ENCODE measurements around the gene FRG2C. TPM values are rescaled to one million over a fixed set of nuclear protein-coding genes. Genes with fewer than 3 reads are reported as not detected.
"Not testable (repeated sequence)": the region's sequence is repeated elsewhere in the genome, so short reads cannot be mapped to it uniquely, and the experiment has no call there.

Gene FRG2C
- polyA plus RNA-seq, 3 donors from 2014 or later: not detected

DNA sequence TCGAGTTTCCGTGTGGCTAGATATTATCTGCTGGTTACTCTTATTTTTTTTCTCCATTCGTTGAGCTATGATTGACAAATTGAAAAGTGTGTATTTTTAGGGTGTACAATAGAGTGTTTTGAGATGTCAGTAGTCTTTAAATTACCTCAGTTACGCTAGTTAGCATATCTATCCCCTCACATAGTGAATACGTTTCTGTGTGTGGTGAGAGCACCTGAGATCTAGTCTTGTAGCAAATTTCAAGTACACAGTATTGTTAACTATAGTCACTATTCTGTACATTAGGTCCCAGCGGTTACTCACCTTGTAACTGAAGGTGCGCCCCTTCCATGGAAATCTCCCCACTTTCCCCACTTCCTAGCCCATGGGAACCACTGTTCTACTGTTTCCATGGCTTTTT is 8.2 kb upstream of the FRG2C start:
- not testable (repeated sequence) for H3K27me3 Mint-ChIP-seq (ENCODE audit: low read depth in 3 of 3); DNase-seq; H3K4me3 Mint-ChIP-seq; H3K4me1 Mint-ChIP-seq; H3K27ac Mint-ChIP-seq; H3K36me3 Mint-ChIP-seq
- peaks cover 0 to 11% (median 4%) of the 10 kb centered on the region in 6 donors for H3K9me3 Mint-ChIP-seq

DNA sequence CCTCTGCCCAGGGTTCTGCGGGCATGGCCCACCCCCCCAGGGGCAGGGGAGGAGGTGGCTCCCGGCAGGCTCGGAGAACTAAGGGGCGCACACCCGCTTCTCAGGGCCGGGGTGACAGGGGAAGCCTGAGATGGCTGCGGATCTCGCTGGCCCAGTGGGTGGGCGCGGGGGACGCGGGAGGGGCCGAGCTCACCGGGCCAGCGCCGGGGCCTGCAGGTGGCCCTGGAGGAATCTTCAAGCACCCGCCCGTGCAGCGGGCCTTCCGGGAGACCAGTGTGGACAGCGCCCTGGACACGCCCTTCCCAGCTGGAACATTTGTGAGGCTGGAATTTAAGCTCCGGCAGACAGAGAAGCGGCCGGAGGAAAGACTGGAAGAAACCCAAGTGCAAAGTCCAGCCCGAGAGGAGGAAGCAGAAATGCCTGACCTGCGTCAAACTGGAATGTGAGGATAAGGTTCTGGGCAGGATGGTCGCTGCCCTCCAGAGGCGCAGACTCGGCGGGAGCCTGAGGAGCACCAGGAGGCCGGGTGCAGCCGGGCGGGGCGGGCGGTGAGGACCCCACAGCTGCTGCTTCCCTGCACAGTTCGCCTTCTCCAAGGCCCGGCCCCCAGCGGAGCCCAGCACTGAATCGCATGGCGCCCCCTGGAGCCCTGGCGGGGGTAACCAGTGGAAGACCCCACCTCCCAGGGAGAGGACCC is 5.6 kb upstream of the FRG2C start:
- H3K9me3 Mint-ChIP-seq: peaks cover 0 to 16% (median 5%) of the 10 kb centered on the region in 6 donors
- not testable (repeated sequence) for H3K36me3 Mint-ChIP-seq; H3K27ac Mint-ChIP-seq; H3K27me3 Mint-ChIP-seq (ENCODE audit: low read depth in 3 of 3); H3K4me1 Mint-ChIP-seq; DNase-seq
- peak overlapping the region in 4 of 5 donors; percentile 4 to 56 (median 36) for H3K4me3 Mint-ChIP-seq

DNA sequence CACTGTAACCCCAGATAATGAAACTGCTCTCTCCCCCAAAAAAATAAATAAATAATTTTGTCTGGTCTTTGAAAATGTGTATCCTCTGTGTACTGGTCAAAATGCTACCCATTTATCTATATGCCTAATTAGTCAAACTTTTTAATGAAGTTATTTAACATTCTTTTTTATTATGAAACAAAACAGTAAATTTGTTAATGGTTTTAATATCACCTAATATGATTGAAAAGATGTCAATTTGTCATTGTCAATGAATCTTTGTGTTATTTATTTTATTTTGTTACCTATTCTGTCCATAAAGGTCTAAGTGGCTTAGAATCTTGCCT is 5.1 kb upstream of the FRG2C start:
- not testable (repeated sequence) for DNase-seq; H3K27ac Mint-ChIP-seq; H3K36me3 Mint-ChIP-seq; H3K27me3 Mint-ChIP-seq (ENCODE audit: low read depth in 3 of 3); H3K4me1 Mint-ChIP-seq
- H3K4me3 Mint-ChIP-seq: peak overlapping the region in 3 of 5 donors; percentile 6 to 48 (median 25)
- peaks cover 0 to 20% (median 7%) of the 10 kb centered on the region in 6 donors for H3K9me3 Mint-ChIP-seq

DNA sequence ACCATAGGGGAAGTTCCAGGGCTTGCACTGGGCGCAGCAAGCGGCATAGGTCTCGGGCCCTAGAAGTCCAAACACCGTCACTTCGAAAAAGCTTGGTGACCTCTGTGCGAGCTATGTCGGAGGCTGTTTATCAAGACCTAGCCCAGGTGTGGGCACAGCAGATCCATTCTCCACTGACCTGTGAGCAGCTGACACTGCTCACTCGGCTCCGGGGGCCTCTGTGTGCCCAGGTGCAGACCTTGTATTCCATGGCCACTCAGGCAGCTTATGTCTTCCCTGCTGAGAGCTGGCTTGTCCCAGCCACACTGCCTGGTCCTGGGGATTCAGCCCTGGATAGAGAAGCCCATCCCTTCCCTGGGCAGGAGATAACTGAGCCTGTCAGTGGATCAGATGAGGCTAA is 1.5 kb downstream of the FRG2C start:
- H3K4me1 Mint-ChIP-seq, DNase-seq, H3K27ac Mint-ChIP-seq, H3K4me3 Mint-ChIP-seq: not testable (repeated sequence)
- H3K9me3 Mint-ChIP-seq: peaks cover 10 to 51% (median 39%) of the 10 kb centered on the region in 6 donors
- H3K36me3 Mint-ChIP-seq: peaks cover 4 to 12% (median 5%) of the 10 kb centered on the region in 3 donors
- peaks cover 14 to 18% (median 17%) of the 10 kb centered on the region in 3 donors for H3K27me3 Mint-ChIP-seq (ENCODE audit: low read depth in 3 of 3)

DNA sequence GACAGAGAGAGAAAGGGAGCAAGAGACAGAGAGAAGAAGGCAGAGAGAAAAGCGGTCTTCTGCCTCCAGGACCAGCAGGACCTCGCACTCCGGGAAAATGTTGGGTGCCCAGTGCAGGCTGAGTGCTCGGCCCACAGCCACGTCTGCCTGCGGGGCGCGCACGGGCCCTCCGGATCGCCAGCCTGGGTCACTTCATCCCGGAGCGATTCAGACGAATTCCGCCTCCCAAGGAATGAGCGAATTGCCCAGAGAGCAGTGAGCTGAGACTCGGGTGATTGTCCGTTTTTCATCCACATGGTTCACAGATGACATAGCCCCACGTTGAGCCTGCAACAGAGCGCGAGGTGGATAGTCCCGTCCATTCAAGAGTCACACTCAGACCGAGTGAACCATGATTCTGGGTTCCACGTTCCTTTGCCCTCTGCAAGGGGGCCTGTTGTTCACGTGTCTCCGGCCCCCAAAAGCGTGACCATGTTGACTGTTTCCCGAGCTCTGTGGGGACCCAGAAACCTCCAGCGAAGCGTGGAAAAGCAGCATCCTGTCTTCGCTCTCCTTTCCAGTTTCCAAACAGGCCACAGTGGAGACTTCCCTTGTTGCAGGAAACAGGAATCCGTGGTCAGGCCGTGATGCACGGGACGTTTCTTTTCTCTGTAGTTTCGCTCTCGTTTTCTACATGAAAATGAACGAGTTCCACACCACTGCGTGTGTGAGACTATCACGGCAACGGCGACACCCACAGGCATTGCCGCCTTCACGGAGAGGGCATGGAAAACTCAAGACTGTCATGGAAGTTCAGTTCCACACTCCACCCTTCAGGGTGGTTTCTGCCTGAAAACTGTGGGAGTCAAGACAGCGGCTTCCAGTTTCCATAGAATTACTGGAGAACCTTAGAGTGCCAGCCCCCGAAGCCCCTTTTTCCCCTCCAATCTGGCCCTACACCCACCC is 3.9 kb downstream of the FRG2C start:
- H3K27ac Mint-ChIP-seq, DNase-seq, H3K4me1 Mint-ChIP-seq: not testable (repeated sequence)
- peaks cover 11 to 70% (median 52%) of the 10 kb centered on the region in 6 donors for H3K9me3 Mint-ChIP-seq
- peaks cover 4 to 19% (median 11%) of the 10 kb centered on the region in 3 donors for H3K36me3 Mint-ChIP-seq
- peak overlapping the region in 2 of 5 donors; percentile 43 to 48 for H3K4me3 Mint-ChIP-seq
- H3K27me3 Mint-ChIP-seq (ENCODE audit: low read depth in 3 of 3): peaks cover 26 to 32% (median 30%) of the 10 kb centered on the region in 3 donors

DNA sequence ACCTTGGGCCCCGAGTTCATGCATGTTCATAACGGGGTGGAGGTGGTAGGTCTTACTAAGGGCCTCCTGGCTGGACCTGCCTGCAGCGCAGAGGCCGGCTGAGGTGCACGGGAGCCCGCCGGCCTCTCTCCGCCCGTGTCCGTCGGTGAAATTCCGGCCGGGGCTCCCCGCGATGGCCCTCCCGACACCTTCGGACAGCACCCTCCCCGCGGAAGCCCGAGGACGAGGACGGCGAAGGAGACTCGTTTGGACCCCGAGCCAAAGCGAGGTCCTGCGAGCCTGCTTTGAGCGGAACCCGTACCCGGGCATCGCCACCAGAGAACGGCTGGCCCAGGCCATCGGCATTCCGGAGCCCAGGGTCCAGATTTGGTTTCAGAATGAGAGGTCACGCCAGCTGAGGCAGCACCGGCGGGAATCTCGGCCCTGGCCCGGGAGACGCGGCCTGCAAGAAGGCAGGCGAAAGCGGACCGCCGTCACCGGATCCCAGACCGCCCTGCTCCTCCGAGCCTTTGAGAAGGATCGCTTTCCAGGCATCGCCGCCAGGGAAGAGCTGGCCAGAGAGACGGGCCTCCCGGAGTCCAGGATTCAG is 4.7 kb downstream of the FRG2C start:
- Mint-ChIP-seq H3K36me3 (peaks cover 4 to 22% (median 11%) of the 10 kb centered on the region in 3 donors), H3K9me3 (peaks cover 15 to 76% (median 58%) of the 10 kb centered on the region in 6 donors), H3K27me3 (ENCODE audit: low read depth in 3 of 3) (peaks cover 26 to 36% (median 34%) of the 10 kb centered on the region in 3 donors), H3K4me3 (peak overlapping the region in 1 of 5 donors; percentile 0)
- H3K4me1 Mint-ChIP-seq, H3K27ac Mint-ChIP-seq: not testable (repeated sequence)
- DNase-seq: peak in 1 of 3 donors; percentile 19

DNA sequence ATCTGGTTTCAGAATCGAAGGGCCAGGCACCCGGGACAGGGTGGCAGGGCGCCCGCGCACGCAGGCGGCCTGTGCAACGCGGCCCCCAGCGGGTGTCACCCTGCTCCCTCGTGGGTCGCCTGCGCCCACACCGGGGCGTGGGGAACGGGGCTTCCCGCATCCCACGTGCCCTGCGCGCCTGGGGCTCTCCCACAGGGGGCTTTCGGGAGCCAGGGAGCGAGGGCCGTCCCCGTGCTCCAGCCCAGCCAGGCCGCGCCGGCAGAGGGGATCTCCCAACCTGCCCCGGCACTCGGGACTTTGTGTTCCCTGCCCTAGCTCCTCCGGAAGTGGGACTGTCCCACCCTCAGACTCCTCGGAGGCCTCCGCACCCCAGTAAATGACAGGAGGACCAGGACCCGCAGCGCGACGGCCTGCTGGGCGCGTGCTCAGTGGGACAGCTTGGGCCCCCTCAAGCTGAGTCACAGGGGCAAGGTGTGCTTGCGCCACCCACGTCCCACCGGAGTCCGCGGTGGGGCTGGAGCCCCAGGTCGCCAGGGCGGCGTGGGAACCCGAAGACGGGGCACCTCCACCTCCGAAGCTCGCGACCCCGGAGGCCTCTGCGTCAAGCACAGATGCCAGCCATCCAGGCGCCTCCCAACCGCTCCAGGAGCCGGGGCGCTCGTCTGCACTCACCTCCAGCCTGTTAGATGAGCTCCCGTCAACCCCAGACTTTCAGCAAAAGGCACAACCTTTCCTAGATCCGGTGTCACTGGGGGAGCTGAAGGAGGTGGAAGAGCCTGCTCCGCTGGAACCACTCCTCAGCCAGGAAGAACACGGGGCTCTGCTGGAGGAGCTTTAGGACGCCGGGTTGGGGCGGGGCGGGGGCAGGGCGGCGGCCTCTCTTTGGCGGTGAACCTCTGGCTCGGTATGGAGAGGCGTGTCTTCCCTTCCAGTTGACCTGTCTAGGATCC is 5.5 kb downstream of the FRG2C start:
- Mint-ChIP-seq H3K9me3 (peaks cover 20 to 76% (median 55%) of the 10 kb centered on the region in 6 donors), H3K4me3 (peak overlapping the region in 1 of 5 donors; percentile 0), H3K27me3 (ENCODE audit: low read depth in 3 of 3) (peaks cover 22 to 36% (median 34%) of the 10 kb centered on the region in 3 donors), H3K36me3 (peaks cover 4 to 22% (median 11%) of the 10 kb centered on the region in 3 donors)
- not testable (repeated sequence) for H3K4me1 Mint-ChIP-seq, H3K27ac Mint-ChIP-seq
- peak in 1 of 3 donors; percentile 3 for DNase-seq

DNA sequence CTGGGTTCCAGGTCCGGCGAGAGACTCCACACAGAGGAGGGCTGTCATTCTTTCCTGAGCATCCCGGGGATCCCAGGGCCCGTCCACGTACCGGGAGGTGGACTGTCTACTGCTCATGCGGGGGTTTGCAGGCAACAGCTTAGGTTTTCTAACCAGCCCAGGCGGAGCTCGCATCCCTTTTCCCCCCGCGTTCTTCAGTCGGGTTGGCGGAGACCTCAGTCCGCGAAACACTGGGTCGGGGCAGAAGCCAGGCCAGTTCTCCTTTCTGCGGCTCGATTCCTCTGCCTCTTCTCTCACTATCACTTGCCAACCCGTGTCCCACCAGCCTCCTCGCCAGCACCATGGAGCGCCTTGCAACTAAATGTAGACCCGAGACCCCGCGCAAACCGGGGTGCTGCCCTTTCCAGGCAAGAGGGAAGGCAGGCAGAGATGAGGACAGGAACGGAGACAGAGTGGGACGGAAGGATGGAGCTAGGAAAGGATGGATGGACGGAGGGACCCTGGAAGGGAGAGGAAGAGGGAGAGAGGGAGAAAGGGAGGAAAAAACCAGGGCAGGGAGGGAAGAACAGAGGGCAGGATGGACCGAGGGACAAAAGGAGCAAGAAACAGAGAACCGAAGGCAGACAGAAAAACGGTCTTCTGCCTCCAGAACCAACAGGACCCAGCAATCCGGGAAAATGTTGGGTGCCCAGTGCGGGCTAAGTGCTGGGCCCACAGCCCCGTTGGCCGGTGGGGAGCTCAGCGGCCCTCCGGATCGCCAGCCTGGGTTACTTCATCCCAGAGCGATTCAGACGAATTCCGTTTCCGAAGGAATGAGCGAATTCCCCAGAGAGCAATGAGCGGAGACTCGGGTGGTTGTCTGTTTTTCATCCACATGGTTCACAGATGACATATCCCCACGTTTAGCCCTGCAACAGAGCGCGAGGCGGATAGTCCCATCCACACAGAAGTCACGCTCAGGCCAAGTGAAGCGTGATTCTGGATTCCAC is 6.5 kb downstream of the FRG2C start:
- peak overlapping the region in 2 of 5 donors; percentile 36 to 48 for H3K4me3 Mint-ChIP-seq
- not testable (repeated sequence) for H3K27ac Mint-ChIP-seq, DNase-seq, H3K4me1 Mint-ChIP-seq
- peaks cover 4 to 22% (median 11%) of the 10 kb centered on the region in 3 donors for H3K36me3 Mint-ChIP-seq
- peaks cover 19 to 36% (median 34%) of the 10 kb centered on the region in 3 donors for H3K27me3 Mint-ChIP-seq (ENCODE audit: low read depth in 3 of 3)
- H3K9me3 Mint-ChIP-seq: peaks cover 20 to 83% (median 57%) of the 10 kb centered on the region in 6 donors

DNA sequence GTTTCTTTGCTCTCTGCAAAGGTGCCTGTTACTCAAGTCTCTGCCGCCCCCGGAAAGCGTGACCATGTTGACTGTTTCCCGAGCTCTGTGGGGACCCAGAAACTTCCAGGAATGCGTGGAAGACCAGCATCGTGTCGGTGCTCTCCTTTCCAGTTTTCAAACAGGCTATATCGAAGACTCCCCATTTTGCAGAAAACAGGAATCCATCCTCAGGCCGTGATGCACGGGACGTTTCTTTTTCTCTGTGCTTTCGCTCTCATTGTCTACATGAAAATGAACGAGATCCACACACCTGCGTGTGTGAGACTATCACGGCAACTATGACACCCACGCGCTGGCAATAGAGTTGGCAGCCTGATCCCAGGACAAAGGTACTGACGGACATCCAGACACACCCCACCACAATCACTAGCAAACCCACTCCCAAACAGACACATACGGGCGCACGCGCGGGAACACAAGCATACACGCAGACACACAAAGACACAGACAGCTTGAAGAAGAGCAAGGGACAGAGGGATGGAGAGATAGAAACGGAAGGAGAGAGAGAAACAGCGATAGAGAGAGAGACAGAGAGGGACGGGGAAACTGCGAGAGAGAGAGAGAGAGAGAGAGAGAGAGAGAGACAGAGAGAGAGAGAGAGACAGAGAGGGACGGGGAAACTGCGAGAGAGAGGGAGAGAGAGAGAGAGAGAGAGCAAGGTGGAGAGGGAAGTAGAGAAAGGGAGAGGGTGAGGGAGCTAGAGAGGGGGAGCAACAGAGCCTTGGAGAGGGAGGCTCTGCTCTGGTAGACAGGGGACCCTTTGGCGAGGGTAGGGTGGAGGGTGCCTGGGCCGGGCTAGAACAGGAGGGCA is 7.4 kb downstream of the FRG2C start:
- H3K27ac Mint-ChIP-seq: not testable (repeated sequence)
- H3K9me3 Mint-ChIP-seq: peaks cover 20 to 89% (median 57%) of the 10 kb centered on the region in 6 donors
- H3K4me3 Mint-ChIP-seq: peak overlapping the region in 4 of 5 donors; percentile 18 to 65 (median 42)

DNA sequence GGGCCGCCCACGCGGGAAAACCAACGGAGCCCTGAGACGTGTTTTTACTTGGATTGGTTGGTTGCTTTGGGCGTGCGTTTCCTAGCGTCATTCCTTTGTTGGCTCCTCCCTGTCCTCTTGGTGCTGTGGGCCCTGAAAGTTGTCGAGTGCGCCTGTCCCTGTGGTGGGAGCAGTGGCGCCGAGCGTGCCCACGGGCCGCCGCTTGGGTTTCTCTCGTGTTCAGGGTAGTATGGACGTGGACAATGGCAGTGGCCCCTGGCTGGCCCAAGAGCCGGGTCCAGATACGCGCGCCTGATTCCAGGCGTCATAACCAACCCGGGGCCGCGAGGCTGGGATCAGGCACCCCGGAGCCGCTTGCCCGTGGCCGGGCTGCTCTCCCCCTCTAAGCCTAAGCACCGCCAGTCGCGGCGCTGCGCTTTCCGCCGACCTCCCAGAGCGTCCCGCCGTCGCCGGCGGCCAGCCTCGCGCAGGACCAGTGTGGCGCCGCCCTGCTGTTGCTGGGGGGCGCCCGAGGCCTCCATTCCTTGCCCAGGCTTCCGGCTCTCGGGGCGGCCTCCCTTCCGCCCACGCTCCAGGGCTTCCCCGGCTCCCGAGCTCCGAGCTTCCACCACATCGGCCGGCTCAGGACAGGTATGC is 8.1 kb downstream of the FRG2C start:
- not testable (repeated sequence) for DNase-seq, H3K4me1 Mint-ChIP-seq, H3K27ac Mint-ChIP-seq
- H3K4me3 Mint-ChIP-seq: peak overlapping the region in 1 of 5 donors; percentile 48
- peaks cover 20 to 87% (median 55%) of the 10 kb centered on the region in 6 donors for H3K9me3 Mint-ChIP-seq
- peaks cover 17 to 36% (median 32%) of the 10 kb centered on the region in 3 donors for H3K27me3 Mint-ChIP-seq (ENCODE audit: low read depth in 3 of 3)
- peaks cover 4 to 22% (median 11%) of the 10 kb centered on the region in 3 donors for H3K36me3 Mint-ChIP-seq

More for the DNA sequence above, 7.4 kb downstream of the FRG2C start:
- H3K4me1 Mint-ChIP-seq, DNase-seq: not testable (repeated sequence)
- Mint-ChIP-seq H3K36me3 (peaks cover 4 to 22% (median 11%) of the 10 kb centered on the region in 3 donors), H3K27me3 (ENCODE audit: low read depth in 3 of 3) (peaks cover 19 to 36% (median 34%) of the 10 kb centered on the region in 3 donors)

DNA sequence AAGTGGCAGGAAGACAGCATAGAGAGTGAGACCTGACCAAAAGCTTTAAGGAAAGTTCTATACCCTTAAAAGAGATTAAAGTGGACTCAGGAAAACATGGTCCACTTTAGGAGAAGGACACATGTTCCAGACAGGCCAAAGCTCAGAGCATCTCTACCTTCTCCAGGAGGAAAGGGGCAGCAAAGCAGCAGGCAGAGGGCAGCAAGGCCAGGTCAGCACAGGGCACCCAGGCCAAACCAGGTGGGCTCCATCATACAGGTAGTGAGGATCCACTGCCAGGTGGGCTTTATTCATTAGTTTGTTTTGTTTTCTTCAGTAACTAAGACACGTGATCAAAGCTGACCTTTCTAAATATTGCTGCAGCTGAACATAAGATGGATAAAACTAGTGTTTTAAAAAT is 19.8 kb downstream of the FRG2C start:
- H3K27ac Mint-ChIP-seq; H3K27me3 Mint-ChIP-seq (ENCODE audit: low read depth in 3 of 3); H3K36me3 Mint-ChIP-seq: not testable (repeated sequence)

More for the DNA sequence above, 19.8 kb downstream of the FRG2C start:
- not testable (repeated sequence) for H3K4me3 Mint-ChIP-seq, H3K4me1 Mint-ChIP-seq, DNase-seq
- peaks cover 3 to 29% (median 21%) of the 10 kb centered on the region in 6 donors for H3K9me3 Mint-ChIP-seq
